Activated CD8-positive, alpha-beta T cell treated with anti-CD3 and anti-CD28 coated beads, Interleukin-2, amount 10 ng/mL, durations not matched to agents 7 days and 5 days (primary cell): ENCODE results near the gene TMEM245. TPM values are rescaled to one million over a fixed set of nuclear protein-coding genes. Genes with fewer than 3 reads are reported as not detected.
"Not testable (repeated sequence)": the region's sequence is repeated elsewhere in the genome, so short reads cannot be mapped to it uniquely, and the experiment has no call there.

ENCODE experiments used
- ATAC-seq: fragments of 150-1000 bp; cut with Tn5 transposase; one replicate; pipeline ENCODE4 v1.10.0; 2021; ENCODE audit warnings: moderate library complexity
- CTCF ChIA-PET: fragments of 350-600 bp; sonication (Branson Sonifier 250); formaldehyde crosslinking; loops from one replicate; lab custom pipeline; 2021; ENCODE audit warnings: antibody characterized with exemption; lab: Charles Lee
- POLR2A ChIA-PET: fragments of 350-600 bp; sonication (Branson Sonifier 250); formaldehyde crosslinking; loops from one replicate; lab custom pipeline; 2021; ENCODE audit warnings: antibody characterized with exemption; lab: Charles Lee
- DNase-seq: peaks from one replicate; pipeline ENCODE4 v3.0.0-alpha.2; 2020
- H3K27ac Mint-ChIP-seq: one replicate; pipeline ENCODE4 v1.8.0; 2021; ENCODE audit warnings: mild to moderate bottlenecking, mixed read lengths
- H3K27me3 Mint-ChIP-seq: one replicate; pipeline ENCODE4 v1.8.0; 2021; ENCODE audit warnings: low read depth, mixed read lengths
- H3K36me3 Mint-ChIP-seq: one replicate; pipeline ENCODE4 v1.8.0; 2021; ENCODE audit warnings: low read depth, mixed read lengths
- H3K4me1 Mint-ChIP-seq: one replicate; pipeline ENCODE4 v1.8.0; 2021; ENCODE audit warnings: low read depth, mixed read lengths
- H3K4me3 Mint-ChIP-seq: one replicate; pipeline ENCODE4 v1.8.0; 2021; ENCODE audit warnings: mild to moderate bottlenecking, mixed read lengths
- H3K9me3 Mint-ChIP-seq: one replicate; pipeline ENCODE4 v1.8.0; 2022; ENCODE audit warnings: mixed read lengths; ENCODE audit not compliant: insufficient read depth
- total RNA-seq, 2 experiments: library from RNA; stranded (reverse); gene quantifications; one replicate each; pipeline ENCODE4 v1.2.3, GENCODE V29; 2021

The TMEM245 gene
- total RNA-seq, 2 experiments from 2014 or later = 27.4 to 30.2 TPM

GRCh38 chr9:109053121-109053520, 66.6 kb downstream of the TMEM245 start:
- H3K9me3 Mint-ChIP-seq, POLR2A ChIA-PET, H3K4me1 Mint-ChIP-seq, H3K4me3 Mint-ChIP-seq, ATAC-seq, DNase-seq, CTCF ChIA-PET, H3K27ac Mint-ChIP-seq, H3K27me3 Mint-ChIP-seq: not testable (repeated sequence)
- H3K36me3 Mint-ChIP-seq = peaks cover 62% of the 10 kb centered on the region

- ChIA-PET CTCF (no interaction called here), POLR2A (no interaction called here)
- Mint-ChIP-seq H3K36me3 (peaks cover 67% of the 10 kb centered on the region), H3K4me3 (no peak overlapping the region), H3K27me3 (no peaks in the 10 kb centered on the region), H3K4me1 (peaks cover under 1% of the 10 kb centered on the region), H3K9me3 (no peaks in the 10 kb centered on the region), H3K27ac (no peak overlapping the region)
- ATAC-seq = no peak
- DNase-seq = no peak
These were observed 67.3 kb downstream of the TMEM245 start for GRCh38 chr9:109052416-109052815.

- Mint-ChIP-seq H3K9me3 (no peaks in the 10 kb centered on the region), H3K27me3 (no peaks in the 10 kb centered on the region), H3K36me3 (peaks cover 68% of the 10 kb centered on the region), H3K27ac (no peak overlapping the region), H3K4me3 (no peak overlapping the region), H3K4me1 (peaks cover 3% of the 10 kb centered on the region)
- DNase-seq (no peak), ATAC-seq (no peak)
- POLR2A ChIA-PET = no interaction called here
- CTCF ChIA-PET = no interaction called here
These were observed 68.0 kb downstream of the TMEM245 start for GRCh38 chr9:109051733-109052132.

GRCh38 chr9:109050444-109050843, 69.3 kb downstream of the TMEM245 start:
- H3K9me3 Mint-ChIP-seq = no peaks in the 10 kb centered on the region
- POLR2A ChIA-PET = no interaction called here
- peaks cover 71% of the 10 kb centered on the region for H3K36me3 Mint-ChIP-seq
- H3K27me3 Mint-ChIP-seq = no peaks in the 10 kb centered on the region
- peaks cover 3% of the 10 kb centered on the region for H3K4me1 Mint-ChIP-seq
- ATAC-seq (no peak), DNase-seq (no peak)
- no peak overlapping the region for H3K27ac Mint-ChIP-seq
- CTCF ChIA-PET = interaction anchor here (1.0 kb wide), 1 partner anchor 19 kb away, joined by 4 read pairs; no protein-coding TSS in a partner anchor
- H3K4me3 Mint-ChIP-seq = no peak overlapping the region

GRCh38 chr9:109048822-109049221, 70.9 kb downstream of the TMEM245 start:
- H3K27ac Mint-ChIP-seq = no peak overlapping the region
- no peak overlapping the region for H3K4me3 Mint-ChIP-seq
- ATAC-seq (no peak), DNase-seq (no peak)
- no peaks in the 10 kb centered on the region for H3K27me3 Mint-ChIP-seq
- ChIA-PET CTCF (interaction anchor here (1.2 kb wide), 1 partner anchor 95 kb away, joined by 4 read pairs; no protein-coding TSS in a partner anchor), POLR2A (interaction anchor here (0.6 kb wide), 1 partner anchor 33 kb away, joined by 3 read pairs; no protein-coding TSS in a partner anchor)
- H3K36me3 Mint-ChIP-seq = peaks cover 68% of the 10 kb centered on the region
- no peaks in the 10 kb centered on the region for H3K9me3 Mint-ChIP-seq
- peaks cover 3% of the 10 kb centered on the region for H3K4me1 Mint-ChIP-seq

GRCh38 chr9:109047259-109047658, 72.5 kb downstream of the TMEM245 start:
- H3K4me3 Mint-ChIP-seq = no peak overlapping the region
- no peak for DNase-seq
- H3K4me1 Mint-ChIP-seq = peaks cover 3% of the 10 kb centered on the region
- no peaks in the 10 kb centered on the region for H3K9me3 Mint-ChIP-seq
- no peaks in the 10 kb centered on the region for H3K27me3 Mint-ChIP-seq
- POLR2A ChIA-PET = no interaction called here
- H3K27ac Mint-ChIP-seq = no peak overlapping the region
- no peak for ATAC-seq
- CTCF ChIA-PET = interaction anchor here (0.7 kb wide), 1 partner anchor 154 kb away, joined by 3 read pairs; no protein-coding TSS in a partner anchor
- H3K36me3 Mint-ChIP-seq = peaks cover 67% of the 10 kb centered on the region

- Mint-ChIP-seq H3K4me1 (peaks cover 3% of the 10 kb centered on the region), H3K36me3 (peaks cover 64% of the 10 kb centered on the region), H3K4me3 (no peak overlapping the region), H3K27me3 (no peaks in the 10 kb centered on the region), H3K27ac (no peak overlapping the region), H3K9me3 (no peaks in the 10 kb centered on the region)
- ATAC-seq = no peak
- CTCF ChIA-PET = no interaction called here
- POLR2A ChIA-PET = interaction anchor here (0.9 kb wide), 1 partner anchor 73 kb away, joined by 3 read pairs; no protein-coding TSS in a partner anchor
- DNase-seq = no peak
These were observed 73.4 kb downstream of the TMEM245 start for GRCh38 chr9:109046346-109046745.

- Mint-ChIP-seq H3K36me3 (peaks cover 65% of the 10 kb centered on the region), H3K27ac (no peak overlapping the region), H3K4me3 (no peak overlapping the region), H3K27me3 (no peaks in the 10 kb centered on the region), H3K9me3 (no peaks in the 10 kb centered on the region), H3K4me1 (peaks cover 3% of the 10 kb centered on the region)
- no peak for DNase-seq
- ChIA-PET CTCF (interaction anchor here (1.2 to 1.3 kb wide), 2 partner anchors 10 to 17 kb away, joined by 3 read pairs; no protein-coding TSS in a partner anchor), POLR2A (no interaction called here)
- ATAC-seq = no peak
These were observed 76.2 kb downstream of the TMEM245 start for GRCh38 chr9:109043578-109043977.

- DNase-seq (no peak), ATAC-seq (no peak)
- Mint-ChIP-seq H3K9me3 (no peaks in the 10 kb centered on the region), H3K27me3 (no peaks in the 10 kb centered on the region), H3K4me1 (no peaks in the 10 kb centered on the region), H3K27ac (no peak overlapping the region), H3K36me3 (peaks cover 58% of the 10 kb centered on the region), H3K4me3 (no peak overlapping the region)
- POLR2A ChIA-PET = no interaction called here
- CTCF ChIA-PET = no interaction called here
These were observed 79.2 kb downstream of the TMEM245 start for GRCh38 chr9:109040571-109040970.

GRCh38 chr9:109039539-109039938, 80.2 kb downstream of the TMEM245 start:
- peaks cover 54% of the 10 kb centered on the region for H3K36me3 Mint-ChIP-seq

GRCh38 chr9:109037946-109038715, 81.6 kb downstream of the TMEM245 start:
- H3K4me1 Mint-ChIP-seq = no peaks in the 10 kb centered on the region
- DNase-seq = no peak
- no peak overlapping the region for H3K27ac Mint-ChIP-seq
- CTCF ChIA-PET = no interaction called here
- no peak for ATAC-seq
- POLR2A ChIA-PET = no interaction called here
- no peak overlapping the region for H3K4me3 Mint-ChIP-seq
- H3K36me3 Mint-ChIP-seq = peaks cover 50% of the 10 kb centered on the region
- no peaks in the 10 kb centered on the region for H3K27me3 Mint-ChIP-seq
- no peaks in the 10 kb centered on the region for H3K9me3 Mint-ChIP-seq

More at GRCh38 chr9:109039539-109039938, 80.2 kb downstream of the TMEM245 start:
- POLR2A ChIA-PET = no interaction called here
- Mint-ChIP-seq H3K4me3 (no peak overlapping the region), H3K27me3 (no peaks in the 10 kb centered on the region), H3K27ac (no peak overlapping the region), H3K9me3 (no peaks in the 10 kb centered on the region), H3K4me1 (no peaks in the 10 kb centered on the region)
- DNase-seq (no peak), ATAC-seq (no peak)
- CTCF ChIA-PET = no interaction called here
